Lower leg skin (tissue), 4 donors: ENCODE results near the gene PDLIM4. TPM values are rescaled to one million over a fixed set of nuclear protein-coding genes. Genes with fewer than 3 reads are reported as not detected.
A peak's percentile ranks its signal among the peaks of the same experiment; 100 is the strongest.

Source experiments
- DNase-seq, 2 donors: peaks; one replicate each; pipeline ENCODE4 v3.0.0-alpha.2; 2019; ENCODE audit warnings: low spot score in 2 of 2
- H3K4me3 ChIP-seq: fragments of 200-600 bp; sonication (generic); 2 replicates; pipeline ENCODE4 v1.5.1; 2017; ENCODE audit warnings: mild to moderate bottlenecking, low read depth; ENCODE audit not compliant: poor library complexity, severe bottlenecking
- POLR2A ChIP-seq, 2 donors: fragments of 450-650 bp; IDR thresholded peaks; one replicate each; pipeline ENCODE4 v1.6.1; 2016 to 2017; ENCODE audit warnings: antibody characterized with exemption in 2 of 2, mild to moderate bottlenecking in 1 of 2, moderate library complexity in 1 of 2
- WGBS, 2 donors: methylation state at CpG; one replicate each; pipeline ENCODE4 v1.1.5; 2018; 5-methylcytosine and 5-hydroxymethylcytosine counted together
- intact Hi-C: fragments of 100-400 bp; cut with DNase I; formaldehyde crosslinking; loops from one replicate; pipeline ENCODE4 v1.15.0; 2023; ENCODE audit warnings: low total_unique reads
- total RNA-seq, 4 donors: library from RNA; depleted of rRNA; stranded (reverse); fragments of >200 nt; gene quantifications; one replicate each; pipeline ENCODE4 v1.1.0, GENCODE V29; 2016
- TF ChIP-seq, protein P1 (sequence below), 3 donors: fragments of 450-650 bp; IDR thresholded peaks; one replicate each; pipeline ENCODE4 v1.5.1; 2016; ENCODE audit warnings: antibody characterized with exemption in 3 of 3, mild to moderate bottlenecking in 3 of 3, moderate library complexity in 2 of 3

Gene PDLIM4, protein sequence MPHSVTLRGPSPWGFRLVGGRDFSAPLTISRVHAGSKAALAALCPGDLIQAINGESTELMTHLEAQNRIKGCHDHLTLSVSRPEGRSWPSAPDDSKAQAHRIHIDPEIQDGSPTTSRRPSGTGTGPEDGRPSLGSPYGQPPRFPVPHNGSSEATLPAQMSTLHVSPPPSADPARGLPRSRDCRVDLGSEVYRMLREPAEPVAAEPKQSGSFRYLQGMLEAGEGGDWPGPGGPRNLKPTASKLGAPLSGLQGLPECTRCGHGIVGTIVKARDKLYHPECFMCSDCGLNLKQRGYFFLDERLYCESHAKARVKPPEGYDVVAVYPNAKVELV
- total RNA-seq: 100 to 1,000 TPM in 1 of 4 donors, 10 to 100 TPM in 3; 52.5 to 191 (median 85.9) TPM

DNA sequence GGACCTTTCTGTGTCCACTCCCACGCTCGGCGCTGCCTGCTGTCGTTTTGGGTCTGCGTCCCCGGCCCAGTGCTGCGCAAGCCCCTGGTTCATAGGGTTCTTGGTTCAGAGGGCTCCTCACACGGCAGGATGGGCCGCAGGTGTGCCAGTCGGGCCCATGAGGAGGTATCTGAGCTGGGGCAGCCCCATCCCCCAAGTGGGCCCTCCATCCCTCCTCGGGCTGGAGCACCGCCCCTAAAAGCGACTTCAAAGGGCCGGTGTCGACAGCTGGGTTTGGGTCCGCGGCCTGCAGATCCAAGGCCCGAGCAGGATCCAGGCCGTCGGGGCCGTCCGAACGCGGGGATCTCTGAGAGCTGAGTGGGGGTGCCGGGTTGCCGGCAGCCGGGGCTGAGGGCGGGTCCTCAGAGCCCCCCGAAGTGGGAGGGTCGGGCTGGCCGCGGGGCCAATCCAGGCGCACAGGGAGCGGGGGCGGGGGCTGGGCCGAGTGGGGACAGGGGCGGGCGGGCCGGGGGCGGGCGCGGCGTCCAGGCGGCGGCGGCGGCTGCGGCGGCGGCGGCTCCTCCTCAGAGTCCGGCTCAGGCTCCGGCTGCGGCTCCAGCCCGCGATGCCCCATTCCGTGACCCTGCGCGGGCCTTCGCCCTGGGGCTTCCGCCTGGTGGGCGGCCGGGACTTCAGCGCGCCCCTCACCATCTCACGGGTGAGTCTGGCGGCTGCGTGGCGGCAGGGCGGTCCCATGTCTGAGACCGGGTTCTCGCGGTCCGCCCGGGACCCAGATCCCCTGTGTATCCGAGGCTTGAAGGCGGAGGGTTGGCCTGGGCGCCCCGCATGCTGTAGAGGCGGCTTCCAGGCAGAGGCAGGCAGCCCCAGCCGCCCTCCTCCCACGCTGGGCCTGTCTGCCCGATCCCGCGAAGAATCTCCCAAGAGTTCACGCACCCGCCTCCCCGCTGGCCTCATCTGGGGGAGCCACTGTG lies at the start of gene PDLIM4:
Gene PDLIM4, plus strand, starts transcription at position 566 of the 971 bp plus-strand sequence. Its CDS starts 39 bp downstream, at position 605.
- intact Hi-C loops: no loop called here
- no peak for TF ChIP-seq POLR2A (IDR thresholded peaks at IDR 0.05)
- TF ChIP-seq, protein P1, sequence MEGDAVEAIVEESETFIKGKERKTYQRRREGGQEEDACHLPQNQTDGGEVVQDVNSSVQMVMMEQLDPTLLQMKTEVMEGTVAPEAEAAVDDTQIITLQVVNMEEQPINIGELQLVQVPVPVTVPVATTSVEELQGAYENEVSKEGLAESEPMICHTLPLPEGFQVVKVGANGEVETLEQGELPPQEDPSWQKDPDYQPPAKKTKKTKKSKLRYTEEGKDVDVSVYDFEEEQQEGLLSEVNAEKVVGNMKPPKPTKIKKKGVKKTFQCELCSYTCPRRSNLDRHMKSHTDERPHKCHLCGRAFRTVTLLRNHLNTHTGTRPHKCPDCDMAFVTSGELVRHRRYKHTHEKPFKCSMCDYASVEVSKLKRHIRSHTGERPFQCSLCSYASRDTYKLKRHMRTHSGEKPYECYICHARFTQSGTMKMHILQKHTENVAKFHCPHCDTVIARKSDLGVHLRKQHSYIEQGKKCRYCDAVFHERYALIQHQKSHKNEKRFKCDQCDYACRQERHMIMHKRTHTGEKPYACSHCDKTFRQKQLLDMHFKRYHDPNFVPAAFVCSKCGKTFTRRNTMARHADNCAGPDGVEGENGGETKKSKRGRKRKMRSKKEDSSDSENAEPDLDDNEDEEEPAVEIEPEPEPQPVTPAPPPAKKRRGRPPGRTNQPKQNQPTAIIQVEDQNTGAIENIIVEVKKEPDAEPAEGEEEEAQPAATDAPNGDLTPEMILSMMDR (IDR thresholded peaks at IDR 0.05): no peak
- peak in 1 of 2 donors; percentile 88 for DNase-seq
- peak within 1 kb of the TSS; percentile 69 for H3K4me3 ChIP-seq
- 30 to 35% methylated on average over 18 to 26 of the region's 88 CpGs for WGBS, 2 donors

DNA sequence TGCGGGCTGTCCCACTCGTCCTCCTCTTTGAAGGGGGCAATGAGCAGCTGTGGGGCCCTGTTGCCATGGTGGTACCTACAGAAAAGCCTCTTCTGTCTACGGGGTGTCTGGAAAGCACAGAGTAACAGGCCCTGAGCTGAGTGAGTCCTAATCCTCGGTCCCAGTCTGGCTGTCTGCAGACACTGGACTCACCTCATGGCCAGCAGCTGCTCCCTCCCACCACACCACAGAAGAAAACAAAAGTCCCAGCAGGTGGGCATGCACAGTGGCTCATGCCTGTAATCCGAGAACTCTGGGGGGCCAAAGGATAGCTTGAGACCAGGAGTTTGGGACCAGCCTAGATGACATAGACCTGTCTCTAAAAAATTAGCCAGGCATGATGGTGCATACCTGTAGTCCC lies 49.7 kb upstream of the PDLIM4 start:
- intact Hi-C loops: no loop called here
- 92 to 93% methylated on average over 5 of the region's 5 CpGs for WGBS, 2 donors
- no peak for TF ChIP-seq POLR2A (IDR thresholded peaks at IDR 0.05)
- TF ChIP-seq, protein P1 (IDR thresholded peaks at IDR 0.05): no peak
- DNase-seq: peak in 1 of 2 donors; percentile 43
- H3K4me3 ChIP-seq: no peak overlapping the region

DNA sequence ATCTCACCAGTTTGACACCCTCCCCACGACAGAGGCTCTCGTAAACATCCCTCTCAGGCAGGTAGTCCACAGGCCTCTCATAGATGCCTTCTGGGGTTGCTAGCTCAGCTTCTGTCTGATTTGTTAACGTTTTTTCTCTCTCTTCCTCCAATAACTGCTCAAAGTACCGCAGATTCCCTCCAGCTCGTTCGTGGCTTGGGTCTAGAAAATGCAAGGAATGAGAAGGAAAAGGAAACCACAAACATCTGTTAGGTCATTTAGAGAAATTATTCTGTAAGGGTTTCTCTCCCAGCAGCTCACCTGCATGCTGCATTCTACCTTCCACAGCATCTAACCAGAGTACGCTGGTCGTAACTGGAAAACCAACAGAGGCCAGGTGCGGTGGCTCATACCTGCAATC lies 48.4 kb upstream of the PDLIM4 start:
- TF ChIP-seq POLR2A (IDR thresholded peaks at IDR 0.05): no peak
- TF ChIP-seq, protein P1 (IDR thresholded peaks at IDR 0.05): no peak
- no peak for DNase-seq
- WGBS, 2 donors: 78 to 79% methylated on average over 9 of the region's 9 CpGs
- intact Hi-C loops: no loop called here
- no peak overlapping the region for H3K4me3 ChIP-seq

DNA sequence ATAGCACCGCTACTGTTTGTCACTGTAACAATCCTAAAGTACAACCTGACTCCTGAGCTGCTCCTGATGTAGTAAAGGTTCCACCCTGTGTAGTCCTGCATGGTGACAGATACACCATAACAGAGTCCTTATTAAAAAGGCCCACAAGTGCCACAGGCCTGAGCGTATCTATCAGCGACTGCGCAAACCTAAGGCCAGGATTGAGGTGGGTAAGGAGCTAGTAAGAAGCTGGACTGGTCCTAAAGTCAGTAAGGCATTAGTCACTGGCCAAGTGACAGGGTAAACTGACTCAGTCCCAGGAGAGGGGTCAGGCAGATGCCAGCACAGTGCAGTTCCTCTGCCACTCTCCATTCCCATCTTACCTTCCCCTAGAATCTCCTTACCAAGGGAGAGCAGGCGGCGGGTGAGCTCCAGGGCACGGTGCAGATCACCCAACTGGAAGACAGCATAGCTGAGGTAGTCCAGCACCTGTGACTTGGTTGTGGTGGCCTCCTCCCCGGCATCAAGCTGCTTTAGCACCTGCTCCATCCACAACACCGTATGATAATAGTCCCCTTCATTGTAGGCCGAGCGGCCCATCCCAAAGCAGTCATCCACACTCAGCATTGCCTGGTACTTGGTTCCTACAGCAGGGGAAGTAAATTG lies 47.5 kb upstream of the PDLIM4 start:
- intact Hi-C loops: no loop called here
- 95% methylated on average over 11 of the region's 11 CpGs for WGBS, 2 donors
- no peak for TF ChIP-seq POLR2A (IDR thresholded peaks at IDR 0.05)
- TF ChIP-seq, protein P1 (IDR thresholded peaks at IDR 0.05): no peak
- peak in 1 of 2 donors; percentile 76 for DNase-seq
- no peak overlapping the region for H3K4me3 ChIP-seq

DNA sequence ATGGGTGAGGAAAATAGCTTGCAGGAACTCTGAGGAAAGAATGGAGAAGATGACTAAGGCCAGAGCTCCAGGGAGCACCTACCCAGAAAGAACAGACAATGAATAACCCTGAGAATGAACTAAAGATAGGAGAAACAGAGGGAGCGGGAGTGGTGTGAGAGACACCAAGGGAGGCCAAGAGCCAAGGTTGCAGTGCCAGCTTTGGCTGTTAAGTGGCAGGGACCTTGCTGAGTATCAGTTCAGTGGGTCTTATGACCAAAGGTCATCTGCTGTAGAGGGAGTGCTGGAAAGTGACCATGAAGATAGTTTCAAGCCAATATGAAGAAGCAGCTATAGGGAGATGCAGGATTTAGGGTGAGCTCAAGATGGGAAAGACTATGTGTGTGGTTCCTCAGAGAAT lies 46.6 kb upstream of the PDLIM4 start:
- TF ChIP-seq, protein P1 (IDR thresholded peaks at IDR 0.05): no peak
- no peak for TF ChIP-seq POLR2A (IDR thresholded peaks at IDR 0.05)
- 94 to 95% methylated on average over 1 of the region's 1 CpG for WGBS, 2 donors
- intact Hi-C loops: no loop called here
- no peak overlapping the region for H3K4me3 ChIP-seq
- DNase-seq: peak in 1 of 2 donors; percentile 17
